Left lung (tissue), 10 donors: ENCODE measurements around the gene OXCT1. TPM values are rescaled to one million over a fixed set of nuclear protein-coding genes. Genes with fewer than 3 reads are reported as not detected.

Experiments
- ATAC-seq: fragments of 200-7000 bp; cut with Tn5 transposase; one replicate; pipeline ENCODE4 v1.9.1; 2020; ENCODE audit warnings: moderate library complexity
- DNase-seq, 4 donors: peaks; one replicate each; pipeline ENCODE4 v3.0.0-alpha.2; 2013 to 2020
- H3K27ac ChIP-seq, 2 donors: fragments of 200-600 bp; sonication (generic) in 1 of 2; one replicate each; pipeline versions ENCODE4 v1.5.0 to v1.8.0; 2020 to 2021
- H3K27me3 ChIP-seq, 2 donors: fragments of 200-600 bp; sonication (generic) in 1 of 2; one replicate each; pipeline versions ENCODE4 v1.5.0 to v1.8.0; 2020 to 2021
- H3K36me3 ChIP-seq, 2 donors: fragments of 200-600 bp; sonication (generic) in 1 of 2; one replicate each; pipeline versions ENCODE4 v1.5.0 to v1.8.0; 2020 to 2021
- H3K4me1 ChIP-seq, 2 donors: fragments of 200-600 bp; one replicate each; pipeline ENCODE4 v1.8.0; 2021
- H3K4me3 ChIP-seq, 2 donors: fragments of 200-600 bp; sonication (generic) in 1 of 2; one replicate each; pipeline versions ENCODE4 v1.5.0 to v1.8.0; 2020 to 2021; ENCODE audit warnings: mild to moderate bottlenecking in 1 of 2
- H3K9me3 ChIP-seq, 2 donors: fragments of 200-600 bp; sonication (generic) in 1 of 2; one replicate each; pipeline versions ENCODE4 v1.5.0 to v1.8.0; 2020 to 2021
- CTCF ChIP-seq, 2 donors: fragments of 200-600 bp; sonication (generic) in 1 of 2; IDR thresholded peaks; one replicate each; pipeline versions ENCODE4 v1.5.0 to v1.8.0; 2021; ENCODE audit warnings: antibody characterized with exemption in 2 of 2
- intact Hi-C, 2 donors: fragments of 100-400 bp; cut with DNase I; formaldehyde crosslinking; loops; one replicate each; pipeline versions ENCODE4 v1.11.2 to v1.14.2; 2022
- polyA plus RNA-seq, 6 donors: library from polyadenylated mRNA; unstranded; fragments of 120-200 nt; gene quantifications; one replicate each; pipeline ENCODE4 v1.2.1, GENCODE V29; 2013; ENCODE audit not compliant: insufficient read length in 6 of 6
- total RNA-seq, 2 donors: library from RNA; stranded (reverse); fragmentation: NEBNext Ultra II Directional; extraction: Animal tissue kit (Norgen Biotek cat#: 25700); gene quantifications; one replicate each; pipeline ENCODE4 v1.2.1, GENCODE V29; 2021
- donor health status: DM: no; HTN: yes; CAD: no.
- donor health status: DM: no; HTN: no; CAD: no.

OXCT1 gene
- total and polyA plus RNA-seq, 8 donors: 20.5 to 27.3 (median 23.4) TPM

- Histone ChIP-seq H3K9me3 (no peaks in the 10 kb centered on the region), H3K27me3 (no peaks in the 10 kb centered on the region), H3K4me1 (no peaks in the 10 kb centered on the region), H3K4me3 (no peak overlapping the region), H3K27ac (no peak overlapping the region), H3K36me3 (peaks cover 0 to 32% of the 10 kb centered on the region in 2 donors)
- intact Hi-C loops: no loop called here
- TF ChIP-seq CTCF (IDR thresholded peaks at IDR 0.05): no peak
- no peak for ATAC-seq
- DNase-seq: no peak
Observed at GRCh38 chr5:41834506-41834905, 35.7 kb downstream of the OXCT1 start.

GRCh38 chr5:41832430-41832829, 37.8 kb downstream of the OXCT1 start:
- no peak for DNase-seq
- H3K4me3 ChIP-seq: no peak overlapping the region
- ATAC-seq: no peak
- no peaks in the 10 kb centered on the region for H3K27me3 ChIP-seq
- peaks cover 0 to 18% of the 10 kb centered on the region in 2 donors for H3K36me3 ChIP-seq
- no peaks in the 10 kb centered on the region for H3K4me1 ChIP-seq
- TF ChIP-seq CTCF (IDR thresholded peaks at IDR 0.05): no peak
- intact Hi-C loops: no loop called here
- no peaks in the 10 kb centered on the region for H3K9me3 ChIP-seq
- no peak overlapping the region for H3K27ac ChIP-seq

GRCh38 chr5:41831155-41831554, 39.1 kb downstream of the OXCT1 start:
- Histone ChIP-seq H3K9me3 (no peaks in the 10 kb centered on the region), H3K4me1 (no peaks in the 10 kb centered on the region), H3K27me3 (no peaks in the 10 kb centered on the region), H3K36me3 (peaks cover 0 to 18% of the 10 kb centered on the region in 2 donors), H3K4me3 (no peak overlapping the region), H3K27ac (no peak overlapping the region)
- no peak for TF ChIP-seq CTCF (IDR thresholded peaks at IDR 0.05)
- intact Hi-C loops: no loop called here
- no peak for ATAC-seq
- DNase-seq: no peak

GRCh38 chr5:41827792-41828191, 42.4 kb downstream of the OXCT1 start:
- no peak for TF ChIP-seq CTCF (IDR thresholded peaks at IDR 0.05)
- Histone ChIP-seq H3K27me3 (no peaks in the 10 kb centered on the region), H3K4me1 (no peaks in the 10 kb centered on the region), H3K4me3 (no peak overlapping the region), H3K27ac (no peak overlapping the region), H3K9me3 (no peaks in the 10 kb centered on the region), H3K36me3 (peaks cover 0 to 18% of the 10 kb centered on the region in 2 donors)
- intact Hi-C loops: no loop called here
- DNase-seq (no peak), ATAC-seq (no peak)

GRCh38 chr5:41822036-41822435, 48.2 kb downstream of the OXCT1 start:
- Histone ChIP-seq H3K4me3 (no peak overlapping the region), H3K27ac (no peak overlapping the region), H3K4me1 (no peaks in the 10 kb centered on the region), H3K36me3 (no peaks in the 10 kb centered on the region), H3K9me3 (no peaks in the 10 kb centered on the region), H3K27me3 (no peaks in the 10 kb centered on the region)
- no peak for TF ChIP-seq CTCF (IDR thresholded peaks at IDR 0.05)
- DNase-seq: no peak
- intact Hi-C loops: no loop called here
- no peak for ATAC-seq
